ENCODE results near the gene CXCL5.
A peak's percentile ranks its signal among the peaks of the same experiment; 100 is the strongest.
"Not testable (repeated sequence)": the region's sequence is repeated elsewhere in the genome, so short reads cannot be mapped to it uniquely, and the experiment has no call there.

The CXCL5 gene

GRCh38 chr4:73989031-73989430 is 9.4 kb downstream of the CXCL5 start:
- no CpG with 5 or more reads among the region's 3 CpGs for WGBS (ENCODE audit: extremely low coverage, insufficient coverage, low lambda C conversion rate)
- H2AK5ac ChIP-seq (ENCODE audit: low read length) = no peak overlapping the region
- no peak overlapping the region for H4K8ac ChIP-seq (ENCODE audit: low read depth, low read length)
- no peak overlapping the region for H2BK120ac ChIP-seq (ENCODE audit: low read depth, low read length)
- no peak overlapping the region for H3K4ac ChIP-seq (ENCODE audit: low read depth, low read length)
- H3K27ac ChIP-seq (ENCODE audit: low read depth, low read length) = no peak overlapping the region
- H3K56ac ChIP-seq (ENCODE audit: low read length) = no peak overlapping the region
- H3K9ac ChIP-seq (ENCODE audit: low read length) = no peak overlapping the region
- H3K23ac ChIP-seq (ENCODE audit: low read length) = no peak overlapping the region
- no peaks in the 10 kb centered on the region for H3K36me3 ChIP-seq (ENCODE audit: control insufficient read depth, insufficient read depth, low read length)
- no peak overlapping the region for H3K4me3 ChIP-seq (ENCODE audit: low read length)
- H4K5ac ChIP-seq (ENCODE audit: low read length) = no peak overlapping the region
- no peaks in the 10 kb centered on the region for H3K79me2 ChIP-seq (ENCODE audit: control insufficient read depth, insufficient read depth, low read length)
- no peaks in the 10 kb centered on the region for H3K4me1 ChIP-seq (ENCODE audit: control insufficient read depth, low read depth, low read length)
- no peak overlapping the region for H2BK5ac ChIP-seq (ENCODE audit: low read length)
- no peak overlapping the region for H2BK15ac ChIP-seq (replicated peaks; ENCODE audit: low read depth)
- no peak overlapping the region for H3K4me2 ChIP-seq (ENCODE audit: low read length)
- no peak overlapping the region for H3K18ac ChIP-seq (ENCODE audit: low read length)
- no peaks in the 10 kb centered on the region for H3K27me3 ChIP-seq (ENCODE audit: insufficient read depth, low read length, poor library complexity)
- DNase-seq = no peak
- H3K79me1 ChIP-seq (ENCODE audit: low read length) = no peaks in the 10 kb centered on the region

GRCh38 chr4:73988061-73988460 is 10.4 kb downstream of the CXCL5 start, which contains the start of gene PPBP:
PPBP (minus strand) TSS chr4:73988190; CDS start chr4:73988103, 87 bp downstream.
- H2AK5ac ChIP-seq (ENCODE audit: low read length) = no peak within 1 kb of the TSS

GRCh38 chr4:73985528-73985852 is 13.0 kb downstream of the CXCL5 start:
- Histone ChIP-seq H3K4me1 (ENCODE audit: control insufficient read depth, low read depth, low read length) (no peaks in the 10 kb centered on the region), H3K18ac (ENCODE audit: low read length) (no peak overlapping the region), H3K23ac (ENCODE audit: low read length) (no peak overlapping the region), H3K9ac (ENCODE audit: low read length) (no peak overlapping the region), H2BK120ac (ENCODE audit: low read depth, low read length) (no peak overlapping the region), H3K56ac (ENCODE audit: low read length) (no peak overlapping the region), H3K79me1 (ENCODE audit: low read length) (no peaks in the 10 kb centered on the region), H2AK5ac (ENCODE audit: low read length) (no peak overlapping the region), H2BK15ac (replicated peaks; ENCODE audit: low read depth) (no peak overlapping the region), H3K4me2 (ENCODE audit: low read length) (no peak overlapping the region), H2BK5ac (ENCODE audit: low read length) (no peak overlapping the region), H3K4ac (ENCODE audit: low read depth, low read length) (no peak overlapping the region), H3K27me3 (ENCODE audit: insufficient read depth, low read length, poor library complexity) (no peaks in the 10 kb centered on the region), H3K36me3 (ENCODE audit: control insufficient read depth, insufficient read depth, low read length) (no peaks in the 10 kb centered on the region), H3K27ac (ENCODE audit: low read depth, low read length) (no peak overlapping the region), H3K4me3 (ENCODE audit: low read length) (no peak overlapping the region), H4K5ac (ENCODE audit: low read length) (no peak overlapping the region), H3K79me2 (ENCODE audit: control insufficient read depth, insufficient read depth, low read length) (no peaks in the 10 kb centered on the region), H4K8ac (ENCODE audit: low read depth, low read length) (no peak overlapping the region)
- WGBS (ENCODE audit: extremely low coverage, insufficient coverage, low lambda C conversion rate) = no CpG with 5 or more reads among the region's 1 CpG
- no peak for DNase-seq

More at GRCh38 chr4:73988061-73988460, 10.4 kb downstream of the CXCL5 start, which contains the start of gene PPBP:
- Histone ChIP-seq H3K27me3 (ENCODE audit: insufficient read depth, low read length, poor library complexity) (no peaks in the 10 kb centered on the region), H3K23ac (ENCODE audit: low read length) (peak within 1 kb of the TSS; percentile 34), H2BK120ac (ENCODE audit: low read depth, low read length) (no peak within 1 kb of the TSS), H2BK15ac (replicated peaks; ENCODE audit: low read depth) (no peak within 1 kb of the TSS), H3K4me1 (ENCODE audit: control insufficient read depth, low read depth, low read length) (no peaks in the 10 kb centered on the region), H3K4me3 (ENCODE audit: low read length) (no peak within 1 kb of the TSS), H3K27ac (ENCODE audit: low read depth, low read length) (no peak within 1 kb of the TSS), H3K79me2 (ENCODE audit: control insufficient read depth, insufficient read depth, low read length) (no peaks in the 10 kb centered on the region), H3K4me2 (ENCODE audit: low read length) (no peak within 1 kb of the TSS), H3K4ac (ENCODE audit: low read depth, low read length) (no peak within 1 kb of the TSS), H4K5ac (ENCODE audit: low read length) (no peak within 1 kb of the TSS), H3K79me1 (ENCODE audit: low read length) (no peaks in the 10 kb centered on the region), H3K56ac (ENCODE audit: low read length) (no peak within 1 kb of the TSS), H2BK5ac (ENCODE audit: low read length) (no peak within 1 kb of the TSS), H3K9ac (ENCODE audit: low read length) (no peak within 1 kb of the TSS), H3K36me3 (ENCODE audit: control insufficient read depth, insufficient read depth, low read length) (no peaks in the 10 kb centered on the region), H3K18ac (ENCODE audit: low read length) (no peak within 1 kb of the TSS), H4K8ac (ENCODE audit: low read depth, low read length) (no peak within 1 kb of the TSS)
- no peak for DNase-seq
- WGBS (ENCODE audit: extremely low coverage, insufficient coverage, low lambda C conversion rate) = no CpG with 5 or more reads among the region's 2 CpGs

GRCh38 chr4:73984736-73985527 is 13.5 kb downstream of the CXCL5 start:
- Histone ChIP-seq H3K4me1 (ENCODE audit: control insufficient read depth, low read depth, low read length) (no peaks in the 10 kb centered on the region), H3K79me1 (ENCODE audit: low read length) (no peaks in the 10 kb centered on the region), H3K27me3 (ENCODE audit: insufficient read depth, low read length, poor library complexity) (no peaks in the 10 kb centered on the region), H2AK5ac (ENCODE audit: low read length) (no peak overlapping the region), H3K4me3 (ENCODE audit: low read length) (no peak overlapping the region), H3K56ac (ENCODE audit: low read length) (no peak overlapping the region), H2BK120ac (ENCODE audit: low read depth, low read length) (no peak overlapping the region), H4K8ac (ENCODE audit: low read depth, low read length) (no peak overlapping the region), H3K79me2 (ENCODE audit: control insufficient read depth, insufficient read depth, low read length) (no peaks in the 10 kb centered on the region), H2BK5ac (ENCODE audit: low read length) (no peak overlapping the region), H3K27ac (ENCODE audit: low read depth, low read length) (no peak overlapping the region), H3K18ac (ENCODE audit: low read length) (no peak overlapping the region), H3K4me2 (ENCODE audit: low read length) (no peak overlapping the region), H3K36me3 (ENCODE audit: control insufficient read depth, insufficient read depth, low read length) (no peaks in the 10 kb centered on the region), H3K4ac (ENCODE audit: low read depth, low read length) (no peak overlapping the region), H4K5ac (ENCODE audit: low read length) (no peak overlapping the region), H3K23ac (ENCODE audit: low read length) (no peak overlapping the region), H3K9ac (ENCODE audit: low read length) (no peak overlapping the region), H2BK15ac (replicated peaks; ENCODE audit: low read depth) (no peak overlapping the region)
- 100% methylated on average over 1 of the region's 4 CpGs for WGBS (ENCODE audit: extremely low coverage, insufficient coverage, low lambda C conversion rate)
- DNase-seq = no peak

GRCh38 chr4:73981175-73981574 is 17.3 kb downstream of the CXCL5 start:
- not testable (repeated sequence) for H3K27me3 ChIP-seq (ENCODE audit: insufficient read depth, low read length, poor library complexity); H3K4me3 ChIP-seq (ENCODE audit: low read length); H3K9ac ChIP-seq (ENCODE audit: low read length); H4K5ac ChIP-seq (ENCODE audit: low read length); H3K4me2 ChIP-seq (ENCODE audit: low read length); H3K18ac ChIP-seq (ENCODE audit: low read length); DNase-seq; H3K4ac ChIP-seq (ENCODE audit: low read depth, low read length); H3K79me2 ChIP-seq (ENCODE audit: control insufficient read depth, insufficient read depth, low read length); H3K79me1 ChIP-seq (ENCODE audit: low read length); H3K4me1 ChIP-seq (ENCODE audit: control insufficient read depth, low read depth, low read length); H3K27ac ChIP-seq (ENCODE audit: low read depth, low read length); H2BK120ac ChIP-seq (ENCODE audit: low read depth, low read length); H4K8ac ChIP-seq (ENCODE audit: low read depth, low read length); H2BK15ac ChIP-seq (replicated peaks; ENCODE audit: low read depth); H3K56ac ChIP-seq (ENCODE audit: low read length); H3K23ac ChIP-seq (ENCODE audit: low read length); H2AK5ac ChIP-seq (ENCODE audit: low read length); H2BK5ac ChIP-seq (ENCODE audit: low read length); H3K36me3 ChIP-seq (ENCODE audit: control insufficient read depth, insufficient read depth, low read length)
- no CpG with 5 or more reads among the region's 7 CpGs for WGBS (ENCODE audit: extremely low coverage, insufficient coverage, low lambda C conversion rate)
